Islet of Langerhans (tissue), 1 donor: ENCODE data around the gene TOP1.

Experiments
- FAIRE-seq: peaks from one replicate; lab custom pipeline; 2011; peaks lifted over from hg19 to GRCh38; lab: Jason Lieb, UNC

TOP1 gene

GRCh38 chr20:41147767-41148191 is 119.2 kb downstream of the TOP1 start:
- no peak for FAIRE-seq

GRCh38 chr20:41148942-41149341 is 120.3 kb downstream of the TOP1 start:
- FAIRE-seq, result no peak

- no peak for FAIRE-seq
Observed at GRCh38 chr20:41150664-41151063, 122.0 kb downstream of the TOP1 start.

DNA sequence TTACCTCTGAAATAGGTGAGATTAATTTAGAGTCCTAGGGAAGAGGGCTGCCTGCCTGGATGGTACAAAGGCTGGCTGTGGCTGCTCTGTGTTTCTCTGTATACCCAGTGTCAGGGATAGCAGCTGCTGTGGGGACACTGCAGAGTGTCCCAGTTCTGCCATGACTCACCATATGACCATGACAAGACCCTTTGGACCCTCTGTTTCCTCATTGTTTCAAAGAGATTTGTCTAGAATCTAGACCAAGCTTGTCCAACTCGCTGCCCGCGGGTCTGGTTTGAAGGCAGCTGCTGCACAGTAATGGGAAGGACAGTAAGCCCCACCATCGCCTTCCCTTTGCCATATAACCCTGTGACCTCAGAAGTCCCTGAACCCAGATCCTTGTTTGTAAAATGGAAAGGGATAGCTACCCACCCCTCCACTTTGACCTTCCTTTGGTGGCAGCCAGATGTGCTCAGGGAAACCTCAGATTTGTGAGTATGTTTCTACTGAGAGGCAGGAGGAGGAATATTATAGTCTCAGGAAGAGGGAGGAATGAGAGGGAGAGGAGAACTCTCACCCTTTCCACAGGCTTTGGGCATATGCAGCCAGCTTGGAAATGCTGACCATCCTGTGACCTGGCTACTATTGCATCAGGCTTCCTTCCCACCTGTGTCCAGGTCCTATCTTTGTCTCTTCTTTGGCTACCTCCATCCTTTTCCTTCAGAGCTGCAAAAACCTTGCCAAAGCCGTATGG is 122.7 kb downstream of the TOP1 start:
- FAIRE-seq, result no peak

DNA sequence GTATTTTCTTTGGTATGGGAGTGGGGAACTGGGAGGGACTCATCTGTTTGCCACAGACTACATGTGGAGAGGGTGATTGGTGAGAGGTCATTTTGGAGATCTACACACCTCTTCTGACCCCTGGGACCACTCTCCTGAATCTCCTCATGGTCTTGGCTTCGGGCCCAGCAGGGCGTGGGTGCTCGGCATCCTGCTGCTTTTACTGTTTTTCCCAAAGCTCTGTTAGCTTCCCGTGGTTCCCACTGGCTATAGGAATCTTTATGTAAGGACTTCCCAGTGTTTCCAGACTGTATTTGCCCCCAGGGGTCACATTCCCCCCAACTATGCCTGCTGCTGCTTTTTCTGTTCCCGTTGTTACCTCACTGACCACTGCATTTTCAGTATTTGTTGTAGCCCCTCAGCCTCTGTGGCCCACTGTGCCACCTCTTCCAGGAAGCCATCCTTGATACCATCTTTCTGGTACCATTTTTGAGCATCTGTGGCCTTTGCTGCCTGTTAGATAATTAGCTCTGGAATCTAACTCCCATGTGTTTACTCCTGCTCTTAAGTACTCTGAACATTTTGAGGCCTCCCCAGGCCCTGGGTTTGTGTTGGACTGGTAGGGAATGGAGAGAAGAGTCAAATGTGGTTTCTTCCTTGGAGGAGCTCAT is 123.6 kb downstream of the TOP1 start:
- no peak for FAIRE-seq

DNA sequence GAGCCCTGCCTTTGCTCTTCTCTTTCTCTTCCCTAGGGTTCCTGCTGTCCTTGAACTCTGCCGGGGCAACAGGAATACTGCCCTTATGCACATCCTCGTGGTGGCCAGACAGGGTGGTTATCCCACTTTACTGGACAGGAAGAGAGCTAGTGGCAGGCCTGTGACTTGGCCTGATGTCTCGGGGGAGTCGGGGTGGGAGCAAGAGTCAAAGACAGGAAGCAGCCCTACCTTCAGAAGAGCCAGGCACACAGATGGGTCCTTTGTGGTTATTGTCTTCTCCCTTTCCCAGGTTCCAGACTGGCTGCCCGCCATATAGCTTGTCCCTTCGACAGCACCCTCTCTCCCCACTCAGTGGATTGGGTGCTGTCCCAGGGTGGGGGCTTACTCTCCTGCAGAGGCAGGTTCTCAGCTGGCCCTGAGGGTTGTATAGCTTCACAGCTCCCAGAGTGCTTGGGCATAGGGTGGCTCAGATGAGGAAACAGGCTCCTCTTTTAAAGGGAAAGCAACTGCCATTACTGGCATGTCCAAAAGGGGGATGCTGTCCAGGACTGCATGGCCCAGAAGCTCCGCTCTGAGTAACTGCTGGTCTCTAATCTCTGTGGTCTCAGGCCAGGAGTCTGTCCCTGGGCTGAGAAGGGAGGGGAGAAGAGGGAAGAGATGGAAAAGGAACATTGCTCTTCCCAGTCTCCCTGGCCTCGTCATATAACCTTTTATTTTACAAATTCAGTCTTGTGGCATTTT is 126.0 kb downstream of the TOP1 start:
- no peak for FAIRE-seq

GRCh38 chr20:41155261-41155660 is 126.6 kb downstream of the TOP1 start:
- no peak for FAIRE-seq

GRCh38 chr20:41158082-41158625 is 129.5 kb downstream of the TOP1 start:
- FAIRE-seq, result no peak

- no peak for FAIRE-seq
Observed at GRCh38 chr20:41159547-41159946, 130.9 kb downstream of the TOP1 start.

DNA sequence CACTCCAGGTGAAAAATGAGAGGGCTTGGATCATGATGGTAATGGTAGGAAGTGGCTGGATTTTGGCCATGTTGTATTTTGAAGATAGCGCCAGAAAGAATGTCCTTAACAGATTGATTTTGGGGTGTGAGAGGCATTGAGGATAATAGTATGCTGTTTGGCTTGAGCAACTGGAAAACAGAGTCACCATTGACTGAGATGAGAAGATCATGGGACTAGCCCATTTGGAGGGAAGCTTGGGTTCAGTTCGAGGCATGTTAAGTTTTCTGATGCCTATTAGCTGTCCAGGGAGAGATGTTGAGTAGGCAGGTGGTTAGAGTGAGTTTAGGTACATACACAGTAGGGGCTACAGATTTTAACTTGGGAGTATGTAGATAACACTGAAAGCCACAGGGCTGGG is 132.1 kb downstream of the TOP1 start:
- FAIRE-seq, result no peak

- no peak for FAIRE-seq
Observed at GRCh38 chr20:41161886-41162285, 133.3 kb downstream of the TOP1 start.

- no peak for FAIRE-seq
Observed at GRCh38 chr20:41162396-41162795, 133.8 kb downstream of the TOP1 start.

DNA sequence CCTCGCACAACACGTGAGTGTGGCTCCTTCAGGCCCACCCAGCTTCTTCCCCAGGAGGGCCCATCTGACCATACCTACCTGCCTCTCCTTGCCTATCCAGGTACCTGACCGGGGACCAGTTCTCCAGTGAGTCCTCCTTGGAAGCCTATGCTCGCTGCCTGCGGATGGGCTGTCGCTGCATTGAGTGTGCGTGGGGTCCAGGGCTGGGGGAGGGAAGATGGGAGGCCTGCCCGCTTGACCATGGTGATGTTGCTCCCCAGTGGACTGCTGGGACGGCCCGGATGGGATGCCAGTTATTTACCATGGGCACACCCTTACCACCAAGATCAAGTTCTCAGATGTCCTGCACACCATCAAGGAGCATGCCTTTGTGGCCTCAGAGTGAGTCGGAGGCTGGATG is 135.2 kb downstream of the TOP1 start:
- no peak for FAIRE-seq

GRCh38 chr20:41165001-41165882 is 136.6 kb downstream of the TOP1 start:
- FAIRE-seq, result no peak

- no peak for FAIRE-seq
Observed at GRCh38 chr20:41166201-41167117, 137.8 kb downstream of the TOP1 start.

- FAIRE-seq, result no peak
Observed at GRCh38 chr20:41167118-41167470, 138.5 kb downstream of the TOP1 start.

GRCh38 chr20:41167481-41168253 is 139.0 kb downstream of the TOP1 start:
- FAIRE-seq, result no peak

GRCh38 chr20:41168281-41169161 is 139.9 kb downstream of the TOP1 start:
- no peak for FAIRE-seq

GRCh38 chr20:41169162-41169690 is 140.6 kb downstream of the TOP1 start:
- FAIRE-seq, result no peak
